ENCODE results near the gene IRF6. TPM values are rescaled to one million over a fixed set of nuclear protein-coding genes. Genes with fewer than 3 reads are reported as not detected.

IRF6 gene
- total RNA-seq, 2 donors from 2014 or later: 0.35 to 1.7 TPM

- H3K4me3 Mint-ChIP-seq: no peak overlapping the region
- H3K27ac Mint-ChIP-seq: no peak overlapping the region
- H3K36me3 Mint-ChIP-seq (ENCODE audit: low read depth): no peaks in the 10 kb centered on the region
- ATAC-seq (replicated peaks): peak; percentile 85
- H3K4me1 Mint-ChIP-seq: peaks cover 36% of the 10 kb centered on the region
- no peaks in the 10 kb centered on the region for H3K9me3 Mint-ChIP-seq
- no peaks in the 10 kb centered on the region for H3K27me3 Mint-ChIP-seq
Measured at GRCh38 chr1:209768354-209768774, 37.6 kb downstream of the IRF6 start.

GRCh38 chr1:209767706-209768105 is 38.2 kb downstream of the IRF6 start:
- H3K36me3 Mint-ChIP-seq (ENCODE audit: low read depth): no peaks in the 10 kb centered on the region
- no peak overlapping the region for H3K4me3 Mint-ChIP-seq
- H3K4me1 Mint-ChIP-seq: peaks cover 41% of the 10 kb centered on the region
- ATAC-seq (replicated peaks): no peak
- no peaks in the 10 kb centered on the region for H3K9me3 Mint-ChIP-seq
- H3K27ac Mint-ChIP-seq: no peak overlapping the region
- no peaks in the 10 kb centered on the region for H3K27me3 Mint-ChIP-seq

- Mint-ChIP-seq H3K4me3 (no peak overlapping the region), H3K4me1 (peaks cover 48% of the 10 kb centered on the region), H3K27ac (peak overlapping the region; percentile 6), H3K36me3 (ENCODE audit: low read depth) (no peaks in the 10 kb centered on the region), H3K9me3 (no peaks in the 10 kb centered on the region), H3K27me3 (no peaks in the 10 kb centered on the region)
- peak; percentile 27 for ATAC-seq (replicated peaks)
Measured at GRCh38 chr1:209767096-209767495, 38.8 kb downstream of the IRF6 start.

GRCh38 chr1:209766051-209766450 is 39.9 kb downstream of the IRF6 start:
- no peaks in the 10 kb centered on the region for H3K9me3 Mint-ChIP-seq
- H3K4me3 Mint-ChIP-seq: no peak overlapping the region
- no peak for ATAC-seq (replicated peaks)
- H3K4me1 Mint-ChIP-seq: peaks cover 58% of the 10 kb centered on the region
- H3K36me3 Mint-ChIP-seq (ENCODE audit: low read depth): no peaks in the 10 kb centered on the region
- no peaks in the 10 kb centered on the region for H3K27me3 Mint-ChIP-seq
- peak overlapping the region; percentile 6 for H3K27ac Mint-ChIP-seq

GRCh38 chr1:209761011-209761635 is 44.8 kb downstream of the IRF6 start:
- H3K4me3 Mint-ChIP-seq: peak overlapping the region; percentile 86
- H3K27ac Mint-ChIP-seq: peak overlapping the region; percentile 57
- peaks cover 54% of the 10 kb centered on the region for H3K4me1 Mint-ChIP-seq
- no peaks in the 10 kb centered on the region for H3K9me3 Mint-ChIP-seq
- no peaks in the 10 kb centered on the region for H3K27me3 Mint-ChIP-seq
- no peaks in the 10 kb centered on the region for H3K36me3 Mint-ChIP-seq (ENCODE audit: low read depth)
- no peak for ATAC-seq (replicated peaks)

- no peaks in the 10 kb centered on the region for H3K36me3 Mint-ChIP-seq (ENCODE audit: low read depth)
- H3K4me1 Mint-ChIP-seq: peaks cover 55% of the 10 kb centered on the region
- peak overlapping the region; percentile 86 for H3K4me3 Mint-ChIP-seq
- H3K27me3 Mint-ChIP-seq: no peaks in the 10 kb centered on the region
- no peaks in the 10 kb centered on the region for H3K9me3 Mint-ChIP-seq
- peak overlapping the region; percentile 57 for H3K27ac Mint-ChIP-seq
- no peak for ATAC-seq (replicated peaks)
Measured at GRCh38 chr1:209759829-209760359, 46.0 kb downstream of the IRF6 start.

- no peak for ATAC-seq (replicated peaks)
- H3K27me3 Mint-ChIP-seq: no peaks in the 10 kb centered on the region
- peak overlapping the region; percentile 86 for H3K4me3 Mint-ChIP-seq
- no peaks in the 10 kb centered on the region for H3K36me3 Mint-ChIP-seq (ENCODE audit: low read depth)
- no peaks in the 10 kb centered on the region for H3K9me3 Mint-ChIP-seq
- H3K4me1 Mint-ChIP-seq: peaks cover 53% of the 10 kb centered on the region
- H3K27ac Mint-ChIP-seq: peak overlapping the region; percentile 93
Measured at GRCh38 chr1:209758400-209758799, 47.5 kb downstream of the IRF6 start.

GRCh38 chr1:209756615-209757445 is 49.1 kb downstream of the IRF6 start:
- ATAC-seq (replicated peaks): peak; percentile 33
- Mint-ChIP-seq H3K27me3 (no peaks in the 10 kb centered on the region), H3K4me1 (peaks cover 44% of the 10 kb centered on the region), H3K27ac (peak overlapping the region; percentile 93), H3K36me3 (ENCODE audit: low read depth) (no peaks in the 10 kb centered on the region), H3K9me3 (no peaks in the 10 kb centered on the region), H3K4me3 (peak overlapping the region; percentile 86)

- peak; percentile 74 for ATAC-seq (replicated peaks)
- Mint-ChIP-seq H3K4me1 (peaks cover 36% of the 10 kb centered on the region), H3K4me3 (peak within 1 kb of the TSS; percentile 86), H3K9me3 (no peaks in the 10 kb centered on the region), H3K36me3 (ENCODE audit: low read depth) (no peaks in the 10 kb centered on the region), H3K27ac (peak within 1 kb of the TSS; percentile 93), H3K27me3 (no peaks in the 10 kb centered on the region)
Measured at GRCh38 chr1:209755926-209756614, 49.9 kb downstream of the IRF6 start, which contains the start of gene TRAF3IP3. TSS of gene TRAF3IP3 (plus strand) at chr1:209756053. CDS start at chr1:209760040, 3,987 bp downstream.

- Mint-ChIP-seq H3K36me3 (ENCODE audit: low read depth) (no peaks in the 10 kb centered on the region), H3K27ac (peak overlapping the region; percentile 93), H3K9me3 (no peaks in the 10 kb centered on the region), H3K4me3 (peak overlapping the region; percentile 86), H3K27me3 (no peaks in the 10 kb centered on the region), H3K4me1 (peaks cover 37% of the 10 kb centered on the region)
- no peak for ATAC-seq (replicated peaks)
Measured at GRCh38 chr1:209755256-209755655, 50.7 kb downstream of the IRF6 start.

- no peaks in the 10 kb centered on the region for H3K27me3 Mint-ChIP-seq
- H3K4me3 Mint-ChIP-seq: peak overlapping the region; percentile 81
- H3K9me3 Mint-ChIP-seq: no peaks in the 10 kb centered on the region
- H3K36me3 Mint-ChIP-seq (ENCODE audit: low read depth): no peaks in the 10 kb centered on the region
- H3K27ac Mint-ChIP-seq: peak overlapping the region; percentile 96
- peaks cover 35% of the 10 kb centered on the region for H3K4me1 Mint-ChIP-seq
- ATAC-seq (replicated peaks): no peak
Measured at GRCh38 chr1:209752890-209753289, 53.1 kb downstream of the IRF6 start.

- no peaks in the 10 kb centered on the region for H3K9me3 Mint-ChIP-seq
- H3K36me3 Mint-ChIP-seq (ENCODE audit: low read depth): no peaks in the 10 kb centered on the region
- peak overlapping the region; percentile 81 for H3K4me3 Mint-ChIP-seq
- H3K4me1 Mint-ChIP-seq: peaks cover 40% of the 10 kb centered on the region
- peak; percentile 61 for ATAC-seq (replicated peaks)
- H3K27me3 Mint-ChIP-seq: no peaks in the 10 kb centered on the region
- H3K27ac Mint-ChIP-seq: peak overlapping the region; percentile 96
Measured at GRCh38 chr1:209751627-209752231, 54.2 kb downstream of the IRF6 start.

- no peaks in the 10 kb centered on the region for H3K27me3 Mint-ChIP-seq
- H3K4me3 Mint-ChIP-seq: peak overlapping the region; percentile 81
- H3K36me3 Mint-ChIP-seq (ENCODE audit: low read depth): no peaks in the 10 kb centered on the region
- H3K4me1 Mint-ChIP-seq: peaks cover 38% of the 10 kb centered on the region
- H3K9me3 Mint-ChIP-seq: no peaks in the 10 kb centered on the region
- ATAC-seq (replicated peaks): no peak
- H3K27ac Mint-ChIP-seq: peak overlapping the region; percentile 96
Measured at GRCh38 chr1:209749670-209750323, 56.1 kb downstream of the IRF6 start.

Measured in activated T-helper 17 cell treated with anti-CD3 and anti-CD28 coated beads, Interleukin-2, amount 50 U/mL, for 72 hours (primary cell).